GM21447 (cell line): Measurements from ENCODE around the gene ZNF217.
A peak's percentile ranks its signal among the peaks of the same experiment; 100 is the strongest.
"Not testable (repeated sequence)": the region's sequence is repeated elsewhere in the genome, so short reads cannot be mapped to it uniquely, and the experiment has no call there.

Experiments used
- ATAC-seq: cut with Tn5 transposase; IDR thresholded peaks from one replicate; pipeline ENCODE4 v1.9.1; 2021; ENCODE audit not compliant: unreplicated experiment

ZNF217 gene

GRCh38 chr20:53622247-53623133 lies 28.9 kb upstream of the ZNF217 start:
- no peak for ATAC-seq

- ATAC-seq: no peak
Observed at GRCh38 chr20:53621482-53622246, 28.0 kb upstream of the ZNF217 start.

DNA sequence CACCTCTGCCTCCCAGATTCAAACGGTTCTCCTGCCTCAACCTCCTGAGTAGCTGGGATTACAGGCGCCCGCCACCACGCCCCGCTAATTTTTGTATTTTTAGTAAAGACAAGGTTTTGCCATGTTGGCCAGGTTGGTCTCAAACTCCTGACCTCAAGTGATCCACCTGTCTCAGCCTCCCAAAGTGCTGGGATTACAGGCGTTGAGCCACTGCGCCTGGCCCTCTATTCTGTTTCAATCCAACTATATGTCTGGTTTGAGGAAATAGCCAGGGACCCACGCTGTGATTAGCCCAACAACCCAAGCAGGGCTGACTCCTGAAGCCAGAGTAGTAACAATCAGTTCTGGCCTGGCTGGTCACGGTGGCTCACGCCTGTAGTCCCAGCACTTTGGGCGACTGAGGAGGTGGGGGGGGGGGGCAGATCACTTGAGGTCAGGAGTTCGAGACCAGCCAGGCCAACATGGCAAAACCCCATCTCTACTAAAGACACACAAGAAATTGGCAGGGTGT lies 24.9 kb upstream of the ZNF217 start:
- not testable (repeated sequence) for ATAC-seq

- ATAC-seq: no peak
Observed at GRCh38 chr20:53617791-53618489, 24.3 kb upstream of the ZNF217 start.

- not testable (repeated sequence) for ATAC-seq
Observed at GRCh38 chr20:53616489-53616888, 22.9 kb upstream of the ZNF217 start.

DNA sequence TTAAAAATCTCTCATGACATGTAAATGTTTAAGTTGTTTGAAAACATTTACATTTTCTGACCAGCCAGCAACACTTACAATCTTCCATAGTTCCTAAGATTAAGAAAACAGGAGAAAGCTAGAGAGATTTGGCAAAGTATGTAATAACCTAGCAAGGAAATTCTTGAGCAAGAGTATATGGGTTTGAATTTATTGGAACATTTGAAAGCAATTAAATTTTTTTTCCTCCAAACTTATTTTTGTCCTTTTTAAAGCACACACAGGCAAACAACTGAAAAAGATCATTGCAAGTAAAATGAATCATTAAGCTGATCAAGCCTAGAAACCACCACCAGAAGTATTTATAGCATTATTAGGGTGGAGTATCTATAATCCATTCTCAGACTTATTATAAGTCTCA lies 20.1 kb upstream of the ZNF217 start:
- no peak for ATAC-seq

GRCh38 chr20:53612289-53612688 lies 18.6 kb upstream of the ZNF217 start:
- ATAC-seq: not testable (repeated sequence)

DNA sequence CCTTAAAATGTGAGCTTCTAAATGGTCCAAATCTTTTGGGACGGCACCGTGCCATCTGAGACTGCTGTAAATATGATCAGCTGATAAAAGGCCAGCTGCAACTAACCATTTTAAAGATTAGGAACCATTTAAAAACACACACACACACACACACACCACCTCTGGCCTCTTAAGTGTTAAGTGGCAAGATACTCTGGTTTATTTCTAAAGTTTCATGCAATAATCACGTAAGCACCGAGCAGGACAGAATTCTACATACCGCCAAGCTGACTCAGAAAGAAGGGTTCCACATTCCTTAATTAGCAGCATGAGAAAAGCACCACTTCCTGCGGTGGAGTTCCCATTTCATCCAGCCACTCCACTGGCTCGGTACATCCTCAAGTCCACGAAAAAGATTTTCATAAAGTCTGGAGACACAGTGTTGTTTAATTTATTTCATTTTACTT lies 17.8 kb upstream of the ZNF217 start:
- peak; percentile 44 for ATAC-seq

DNA sequence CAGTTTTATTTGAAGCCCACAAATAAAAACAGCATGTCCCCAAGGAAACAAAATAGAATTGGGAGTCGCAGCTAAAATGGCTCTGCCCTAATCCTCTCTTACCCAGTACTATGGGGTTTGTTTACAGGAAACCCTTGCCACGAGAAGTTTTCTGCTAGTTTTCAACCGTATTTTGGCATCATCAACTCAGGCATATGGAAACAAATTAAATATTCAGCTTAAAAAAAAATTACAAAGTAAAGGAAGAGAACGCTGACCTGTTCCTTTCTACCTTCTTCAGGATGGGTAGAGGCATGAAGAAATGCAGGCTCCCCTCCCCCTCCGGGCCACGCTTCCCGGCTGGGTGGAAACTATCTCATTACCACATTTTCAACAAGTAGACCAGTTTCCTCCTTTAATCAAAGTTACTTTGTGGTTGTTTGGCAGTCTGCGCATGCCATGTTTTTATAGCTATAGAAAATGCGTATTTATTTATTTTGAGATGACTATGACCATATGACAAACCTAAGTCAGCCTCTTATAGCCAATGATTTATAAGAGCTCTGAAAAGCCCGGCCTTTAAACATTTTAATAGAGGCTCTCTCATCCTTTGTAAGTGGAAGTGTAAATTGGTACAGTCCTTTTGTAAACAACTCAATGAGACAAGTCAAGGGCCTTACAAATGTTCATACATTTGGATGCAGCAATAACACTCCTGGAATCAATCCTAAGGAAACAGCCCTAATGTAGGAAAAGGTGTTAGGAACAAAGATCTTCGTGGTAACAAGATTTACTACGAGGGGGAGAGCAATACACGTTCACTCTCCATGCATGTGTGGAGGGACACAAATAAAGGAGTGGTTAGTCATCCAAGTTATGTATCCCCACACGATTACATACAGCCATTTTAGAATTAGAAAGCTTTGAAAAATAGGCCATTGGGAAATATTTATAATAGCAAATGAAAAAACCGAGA lies 16.1 kb upstream of the ZNF217 start:
- no peak for ATAC-seq

DNA sequence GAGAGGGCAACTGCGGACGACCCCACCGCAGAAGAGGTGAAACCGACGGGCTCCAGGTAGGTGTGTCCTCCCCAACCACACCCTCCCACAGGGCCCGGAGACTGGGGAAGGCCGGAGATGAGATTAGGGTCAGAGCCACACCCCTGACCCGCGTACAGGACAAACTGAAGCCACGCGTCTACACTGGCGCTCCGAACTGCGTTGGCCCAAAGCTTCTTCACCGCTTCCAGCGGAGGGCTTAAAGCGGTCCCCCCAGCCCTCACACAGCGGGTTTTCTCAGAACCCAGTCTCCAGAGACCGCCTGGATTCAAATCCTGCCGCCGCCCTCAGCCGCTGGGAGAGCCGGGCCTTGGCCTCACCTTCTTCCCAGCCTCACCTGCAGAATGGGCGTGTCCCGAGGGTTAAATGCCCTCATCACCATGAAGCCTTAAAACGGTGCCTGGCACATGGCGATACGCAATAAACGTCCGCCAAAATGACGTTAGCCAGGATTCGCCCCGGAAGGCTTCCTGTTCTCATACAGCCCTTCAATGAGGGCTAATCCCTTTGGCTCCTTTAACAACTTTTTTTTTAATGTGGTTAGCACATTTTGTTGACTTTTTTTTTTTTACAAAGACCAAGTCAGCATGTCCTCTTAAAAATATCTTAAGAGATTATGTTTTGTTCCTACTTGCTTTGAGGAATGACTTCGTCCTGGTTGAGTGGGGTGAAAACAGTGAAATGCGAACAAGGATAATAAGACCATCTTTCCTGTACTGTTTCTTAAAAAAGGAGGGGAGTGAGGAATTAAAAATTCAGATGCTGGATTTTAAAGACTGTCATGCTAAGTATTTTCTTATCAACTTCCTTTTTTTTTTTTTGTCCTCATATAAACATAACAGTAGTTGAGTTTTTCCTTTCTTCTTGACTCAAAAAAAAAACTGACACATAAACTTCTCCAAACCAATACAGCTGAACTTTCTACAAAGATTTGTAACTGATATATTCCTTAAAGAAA lies 15.1 kb upstream of the ZNF217 start:
- ATAC-seq: no peak

DNA sequence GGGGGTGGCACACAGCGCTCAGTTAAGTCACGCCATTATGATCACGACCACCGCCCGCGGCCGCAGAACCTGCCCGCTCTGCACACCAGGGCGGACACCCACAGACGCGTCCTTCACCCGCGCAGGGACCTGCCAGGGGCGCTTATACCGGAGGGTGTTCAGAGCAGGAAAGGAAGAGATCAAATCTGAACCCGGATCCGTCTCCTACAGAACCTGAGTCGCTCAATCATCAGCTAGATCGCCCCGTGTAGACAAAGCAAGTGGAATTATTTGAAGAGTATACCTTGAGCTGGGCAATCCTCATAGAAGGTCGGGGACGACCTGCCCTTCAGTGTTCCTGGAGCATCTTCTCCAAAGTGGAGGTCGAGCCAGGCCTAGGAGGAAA lies 14.4 kb upstream of the ZNF217 start:
- no peak for ATAC-seq

DNA sequence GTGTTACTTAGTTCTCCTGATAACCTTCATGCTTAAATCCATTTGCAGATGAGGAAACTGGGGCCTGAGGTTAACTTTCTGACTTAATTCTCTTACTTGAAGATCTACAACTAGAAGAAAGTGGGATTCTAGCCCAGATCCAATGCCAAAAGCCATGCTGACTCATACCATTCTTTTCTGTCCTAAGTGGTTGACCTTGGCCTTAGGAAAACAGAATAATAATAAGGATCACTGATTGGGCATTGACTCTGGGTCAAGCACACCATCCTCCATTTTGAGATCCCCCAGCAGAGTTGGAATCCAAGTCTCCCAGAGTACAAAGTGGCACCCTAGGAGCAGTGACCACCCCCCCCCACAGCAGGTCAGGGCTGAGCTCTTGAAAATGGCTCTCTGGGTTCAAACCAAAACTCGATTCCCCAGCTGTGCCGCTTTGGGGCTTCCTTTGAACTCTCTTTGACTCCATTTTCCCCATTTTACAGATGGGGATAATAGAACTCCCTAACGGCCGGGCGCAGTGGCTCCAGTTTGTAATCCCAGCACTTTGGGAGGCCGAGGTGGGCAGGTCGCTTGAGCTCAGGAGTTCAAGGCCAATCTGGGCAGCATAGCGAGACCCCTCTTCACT lies 12.8 kb upstream of the ZNF217 start:
- no peak for ATAC-seq

- ATAC-seq: not testable (repeated sequence)
Observed at GRCh38 chr20:53605401-53605800, 11.8 kb upstream of the ZNF217 start.

DNA sequence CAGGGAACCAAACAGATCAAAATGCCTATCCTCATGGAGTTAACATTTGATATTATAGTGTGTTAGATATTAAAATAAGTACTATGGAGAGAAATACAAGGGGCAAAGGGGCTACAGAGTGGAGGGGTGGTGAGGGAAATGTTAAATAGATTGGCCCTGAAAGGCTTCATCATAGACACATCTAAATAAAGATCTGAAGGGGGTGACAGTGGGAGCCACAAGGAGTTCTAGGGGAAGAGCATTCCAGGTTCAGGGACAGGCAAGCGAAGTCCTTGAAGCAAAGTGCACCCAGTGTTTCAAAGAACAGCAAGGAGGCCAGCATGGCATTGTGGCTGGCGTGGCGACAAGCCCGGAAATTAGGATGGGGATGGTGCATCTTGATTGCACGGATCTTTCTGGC lies 11.2 kb upstream of the ZNF217 start:
- ATAC-seq: not testable (repeated sequence)

DNA sequence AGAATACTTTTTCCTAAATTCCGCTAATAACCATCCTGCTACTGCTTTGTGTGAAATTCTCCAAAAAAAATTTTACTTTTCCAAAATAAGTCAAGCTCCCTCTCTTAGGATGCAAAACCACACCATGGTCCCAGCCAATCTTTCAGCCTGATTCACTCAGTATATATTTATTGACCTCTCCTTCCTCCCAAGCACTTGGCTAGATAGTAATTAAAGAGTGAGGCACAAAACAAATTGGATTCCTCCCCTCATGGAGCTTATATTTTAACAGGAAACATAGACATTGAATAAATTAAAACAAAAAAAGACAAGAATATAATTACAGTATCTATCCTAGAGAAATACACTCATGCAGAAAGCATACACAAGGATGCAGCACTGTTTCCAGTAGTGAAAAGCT lies 9.0 kb upstream of the ZNF217 start:
- ATAC-seq: no peak

- ATAC-seq: no peak
Observed at GRCh38 chr20:53599910-53600632, 6.4 kb upstream of the ZNF217 start.

DNA sequence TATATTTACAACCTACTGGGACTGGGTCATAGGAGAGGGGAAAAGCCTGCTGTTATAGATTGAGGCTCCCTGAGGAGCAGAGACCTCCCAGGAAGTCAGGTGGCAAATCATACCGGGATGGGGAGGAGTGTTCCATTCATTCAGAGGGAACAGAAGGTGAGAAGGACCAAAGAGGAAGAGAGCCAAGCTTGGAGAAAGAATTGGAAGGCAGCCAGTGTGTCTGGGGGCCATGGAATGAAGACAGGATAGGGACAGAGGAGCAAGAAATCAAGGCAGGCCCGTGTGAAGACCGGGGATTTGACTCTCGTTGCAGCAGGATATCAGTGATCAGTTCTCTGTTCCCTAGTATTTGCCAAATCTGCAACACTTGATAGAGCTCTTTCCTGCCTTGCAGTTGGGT lies 5.7 kb upstream of the ZNF217 start:
- ATAC-seq: no peak

- ATAC-seq: no peak
Observed at GRCh38 chr20:53599044-53599362, 5.4 kb upstream of the ZNF217 start.
